NCI-H2081 treated with DMSO at 0.1 percent for 48 hours (cell line): ENCODE results near the gene ABL1.

Experiments
- DNase-seq: peaks from one replicate; lab custom pipeline; 2025; lab: John Stamatoyannopoulos, UW

The ABL1 gene

GRCh38 chr9:130890870-130891687 is 56.0 kb downstream of the ABL1 start:
- no peak for DNase-seq

GRCh38 chr9:130891688-130892476 is 56.8 kb downstream of the ABL1 start:
- no peak for DNase-seq

- DNase-seq: no peak
Observed at GRCh38 chr9:130892477-130893304, 57.6 kb downstream of the ABL1 start.

- no peak for DNase-seq
Observed at GRCh38 chr9:130893341-130894101, 58.5 kb downstream of the ABL1 start.

GRCh38 chr9:130894546-130894945 is 59.5 kb downstream of the ABL1 start:
- no peak for DNase-seq

- no peak for DNase-seq
Observed at GRCh38 chr9:130895038-130895437, 60.0 kb downstream of the ABL1 start.

GRCh38 chr9:130895481-130896232 is 60.6 kb downstream of the ABL1 start:
- DNase-seq: no peak

GRCh38 chr9:130896233-130897014 is 61.4 kb downstream of the ABL1 start, which contains the start of gene QRFP:
Gene QRFP (minus strand): TSS chr9:130896812. CDS start chr9:130893838, 2,974 bp downstream.
- DNase-seq: no peak

GRCh38 chr9:130897105-130897751 is 62.2 kb downstream of the ABL1 start:
- no peak for DNase-seq

GRCh38 chr9:130897848-130898551 is 62.9 kb downstream of the ABL1 start:
- DNase-seq: no peak

- no peak for DNase-seq
Observed at GRCh38 chr9:130898552-130898852, 63.4 kb downstream of the ABL1 start.

GRCh38 chr9:130899051-130899748 is 64.1 kb downstream of the ABL1 start:
- DNase-seq: no peak

- no peak for DNase-seq
Observed at GRCh38 chr9:130900701-130901497, 65.8 kb downstream of the ABL1 start.

GRCh38 chr9:130901498-130902203 is 66.6 kb downstream of the ABL1 start:
- no peak for DNase-seq

GRCh38 chr9:130902204-130903185 is 67.4 kb downstream of the ABL1 start:
- no peak for DNase-seq
